ENCODE data around the gene IL1RAPL2.

GRCh38 chrX:104852241-104852640, 286.2 kb downstream of the IL1RAPL2 start:
- TF ChIP-seq CTCF (IDR thresholded peaks at IDR 0.05): no peak
- TF ChIP-seq EZH2 (IDR thresholded peaks at IDR 0.05): no peak

Measured in neural progenitor cell (in vitro differentiated cells).